UCSD-AML1 (cell line): Measurements from ENCODE around the gene ACER3.
"Not testable (repeated sequence)": the region's sequence is repeated elsewhere in the genome, so short reads cannot be mapped to it uniquely, and the experiment has no call there.

Source experiments
- DNase-seq: peaks from one replicate; lab custom pipeline; 2025; ENCODE audit not compliant: unreplicated experiment; lab: John Stamatoyannopoulos, UW

Gene ACER3

DNA sequence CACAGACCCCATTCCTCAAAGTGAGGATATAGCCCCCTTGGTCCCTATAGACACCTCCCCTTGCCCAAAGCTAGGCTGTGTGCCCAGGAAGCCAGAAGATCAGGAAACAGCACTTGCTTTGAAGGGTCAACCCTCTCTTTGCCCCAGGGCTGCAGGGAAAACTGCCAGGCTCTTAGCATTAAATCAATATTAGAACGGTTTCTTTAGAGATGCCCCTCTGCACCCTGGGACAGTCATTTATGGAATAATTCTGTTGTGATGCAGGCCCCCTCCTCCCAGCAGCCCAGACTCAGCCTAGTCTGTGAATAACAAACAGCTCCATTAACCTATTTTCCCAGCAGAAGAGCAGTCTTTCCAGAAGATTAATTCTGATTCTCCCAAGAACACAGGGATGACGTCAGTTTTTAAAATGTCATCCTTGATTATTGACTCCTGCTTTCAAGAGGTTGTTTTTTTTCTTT is 194.4 kb downstream of the ACER3 start:
- no peak for DNase-seq

DNA sequence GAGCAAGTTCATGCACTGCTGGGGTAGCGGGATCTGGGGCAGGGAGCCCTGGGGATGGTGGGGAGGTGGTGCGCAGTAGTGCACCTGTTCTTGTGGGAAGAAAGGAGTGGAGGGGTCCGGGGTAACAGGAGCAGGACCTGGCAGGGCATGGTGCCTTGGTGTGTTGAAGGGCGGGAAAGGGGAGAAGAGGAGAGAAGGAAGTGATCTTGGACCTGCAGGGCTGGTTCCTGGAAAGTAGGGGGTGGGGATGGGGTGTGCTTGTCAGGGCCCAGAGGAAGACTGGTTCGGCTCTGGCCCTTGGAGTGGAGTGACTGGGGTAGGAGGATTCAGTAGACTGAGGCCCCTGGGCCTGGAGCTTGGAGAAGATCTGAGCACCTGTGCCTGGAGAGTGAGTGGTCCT is 195.2 kb downstream of the ACER3 start:
- DNase-seq, result no peak

DNA sequence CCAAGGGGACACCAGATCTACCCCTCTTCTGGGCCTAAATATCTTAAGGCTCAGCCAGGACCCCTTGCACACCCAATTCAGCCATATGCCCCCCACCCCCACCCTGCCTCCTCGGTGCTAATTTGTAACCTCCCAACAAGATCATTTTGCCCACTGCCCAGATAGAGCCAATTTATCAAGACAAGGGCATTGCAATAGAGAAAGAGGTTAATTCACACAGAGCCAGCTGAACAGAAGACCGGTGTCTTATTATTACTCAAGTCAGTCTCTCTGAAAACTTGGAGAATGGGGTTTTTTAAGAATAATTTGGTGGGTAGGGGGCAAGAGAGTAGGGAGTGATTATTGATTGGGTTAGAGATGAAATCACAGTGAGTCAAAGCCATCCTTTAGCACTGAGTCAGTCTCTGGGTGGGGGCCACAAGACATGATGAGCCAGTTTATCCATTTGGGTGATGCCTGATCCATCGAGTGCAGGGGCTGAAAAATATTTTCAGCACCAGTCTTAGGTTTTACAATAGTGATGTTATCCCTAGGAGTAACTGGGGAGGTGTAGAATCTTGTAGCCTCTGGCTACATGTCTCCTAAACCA is 196.2 kb downstream of the ACER3 start:
- no peak for DNase-seq

DNA sequence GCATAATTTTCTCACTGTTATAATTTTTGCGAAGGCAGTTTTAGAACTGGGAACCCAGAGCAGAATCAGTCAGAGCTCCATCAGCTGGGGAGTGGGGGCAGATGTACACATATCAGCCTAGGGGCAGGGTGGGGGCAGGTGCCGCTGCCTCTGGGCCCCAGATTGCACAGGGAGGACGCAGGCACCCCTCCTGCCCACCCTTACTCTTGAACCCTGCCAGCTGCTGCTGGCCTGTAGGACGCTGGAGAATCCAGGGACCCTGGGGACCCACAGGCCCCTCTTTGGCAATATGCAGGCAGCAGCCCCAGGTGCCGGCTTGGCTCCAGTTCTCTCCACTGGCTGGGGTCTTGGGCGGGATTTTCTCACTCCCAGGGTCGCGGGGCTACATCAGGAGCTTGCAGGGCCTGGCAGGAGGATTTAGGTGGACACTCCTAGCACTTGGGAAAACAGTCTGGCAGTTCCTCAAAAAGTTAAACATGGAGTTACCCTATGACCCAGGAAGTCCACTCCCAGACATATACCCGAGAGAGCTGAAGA is 197.3 kb downstream of the ACER3 start:
- DNase-seq, result no peak

DNA sequence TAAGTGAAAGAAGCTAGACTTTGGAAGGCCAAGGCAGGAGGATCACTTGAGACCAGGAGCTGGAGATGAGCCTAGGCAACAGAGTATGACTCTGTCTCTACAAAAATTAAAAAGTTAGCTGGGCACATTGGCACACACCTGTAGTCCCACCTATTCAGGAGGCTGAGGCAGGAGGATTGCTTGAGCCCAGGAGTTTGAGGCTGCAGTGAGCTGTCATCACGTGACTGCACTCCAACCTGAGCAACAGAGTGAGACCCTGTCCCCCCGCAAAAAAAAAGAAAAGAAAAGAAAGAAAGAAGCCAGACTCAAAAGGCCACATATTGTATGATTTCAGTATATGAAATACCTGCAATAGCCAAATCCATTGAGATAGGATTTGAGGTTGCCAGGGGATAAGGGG is 198.2 kb downstream of the ACER3 start:
- no peak for DNase-seq

DNA sequence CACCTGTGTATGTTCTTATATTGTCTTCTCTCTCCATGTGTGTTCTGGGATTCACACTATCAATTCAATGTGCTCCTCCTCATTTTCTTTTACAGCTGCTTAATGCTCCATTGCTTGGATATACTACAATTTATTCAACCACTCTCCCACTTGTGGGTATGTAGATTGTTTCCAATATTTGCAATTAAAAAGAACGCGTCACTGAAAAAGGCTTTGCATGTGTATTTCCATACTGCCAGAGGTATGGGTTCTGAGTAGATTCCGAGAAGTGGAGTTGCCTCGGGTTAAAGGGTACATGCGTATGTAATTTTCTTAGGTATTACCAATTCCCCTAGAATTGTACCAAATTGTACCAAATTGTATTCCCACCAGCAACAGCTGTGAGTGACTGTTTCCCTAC is 199.1 kb downstream of the ACER3 start:
- DNase-seq, result no peak

GRCh38 chr11:77060234-77060633 is 199.5 kb downstream of the ACER3 start:
- no peak for DNase-seq

DNA sequence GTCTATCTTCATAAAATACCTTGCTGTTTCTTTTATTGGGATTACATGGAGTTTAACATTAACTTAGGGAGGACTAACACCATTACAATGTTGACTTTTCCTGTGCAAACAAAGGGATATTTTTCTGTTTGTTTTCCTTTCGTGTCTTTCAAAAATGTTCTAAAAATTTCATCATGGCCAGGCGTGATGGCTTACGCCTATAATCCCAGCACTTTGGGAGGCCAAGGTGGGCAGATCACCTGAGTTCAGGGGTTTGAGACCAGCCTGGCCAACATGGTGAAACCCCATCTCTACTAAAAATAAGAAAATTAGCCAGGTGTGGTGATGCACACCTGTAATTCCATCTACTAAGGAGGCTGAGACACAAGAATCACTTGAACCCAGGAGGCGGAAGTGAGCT is 200.5 kb downstream of the ACER3 start:
- not testable (repeated sequence) for DNase-seq

DNA sequence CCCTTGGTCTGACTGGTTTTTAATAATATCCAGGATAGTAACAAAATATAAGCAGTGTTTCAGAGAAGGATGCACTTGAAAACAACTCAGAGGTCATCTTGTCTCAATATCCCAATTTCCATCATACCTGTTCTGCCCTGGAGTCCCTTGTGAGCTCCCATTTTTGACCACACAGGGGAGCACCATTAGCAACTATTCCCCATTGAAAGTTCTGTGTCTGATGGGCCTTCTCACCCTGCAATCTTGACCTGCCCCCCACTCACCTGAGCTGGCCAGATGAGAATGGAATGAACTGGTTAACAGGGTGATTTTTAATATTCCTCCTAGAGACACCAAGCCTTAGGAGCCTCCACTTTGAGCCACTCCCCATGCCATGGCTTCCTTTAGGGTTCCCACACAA is 202.2 kb downstream of the ACER3 start:
- DNase-seq, result no peak

- no peak for DNase-seq
Measured at GRCh38 chr11:77063407-77063806, 202.7 kb downstream of the ACER3 start.

GRCh38 chr11:77063861-77064260 is 203.1 kb downstream of the ACER3 start:
- DNase-seq, result no peak

- no peak for DNase-seq
Measured at GRCh38 chr11:77064648-77065217, 204.0 kb downstream of the ACER3 start.

DNA sequence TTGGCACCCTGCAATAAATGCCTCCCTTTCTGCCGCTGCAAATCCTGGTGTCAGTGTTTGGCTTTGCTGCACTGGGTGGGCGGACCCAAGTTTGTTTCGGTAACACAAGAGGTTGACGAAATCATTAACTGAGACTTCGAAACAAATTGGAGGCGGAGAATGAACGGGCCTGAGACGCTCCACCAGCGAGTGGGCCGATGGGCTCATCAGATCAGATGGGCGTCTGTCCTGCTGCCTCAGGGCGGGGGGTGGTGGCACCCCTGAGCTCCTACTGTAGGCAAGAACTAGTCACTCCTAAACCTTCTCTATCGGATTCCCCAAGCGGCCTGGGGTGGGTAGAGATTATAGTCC is 205.1 kb downstream of the ACER3 start:
- DNase-seq, result no peak

- DNase-seq, result peak; percentile 91
Measured at GRCh38 chr11:77066229-77067042, 205.7 kb downstream of the ACER3 start, which contains the start of gene CAPN5. CAPN5 (plus strand) TSS chr11:77066971; CDS start chr11:77084887, 17,916 bp downstream.

GRCh38 chr11:77067861-77068443 is 207.2 kb downstream of the ACER3 start:
- DNase-seq, result no peak

DNA sequence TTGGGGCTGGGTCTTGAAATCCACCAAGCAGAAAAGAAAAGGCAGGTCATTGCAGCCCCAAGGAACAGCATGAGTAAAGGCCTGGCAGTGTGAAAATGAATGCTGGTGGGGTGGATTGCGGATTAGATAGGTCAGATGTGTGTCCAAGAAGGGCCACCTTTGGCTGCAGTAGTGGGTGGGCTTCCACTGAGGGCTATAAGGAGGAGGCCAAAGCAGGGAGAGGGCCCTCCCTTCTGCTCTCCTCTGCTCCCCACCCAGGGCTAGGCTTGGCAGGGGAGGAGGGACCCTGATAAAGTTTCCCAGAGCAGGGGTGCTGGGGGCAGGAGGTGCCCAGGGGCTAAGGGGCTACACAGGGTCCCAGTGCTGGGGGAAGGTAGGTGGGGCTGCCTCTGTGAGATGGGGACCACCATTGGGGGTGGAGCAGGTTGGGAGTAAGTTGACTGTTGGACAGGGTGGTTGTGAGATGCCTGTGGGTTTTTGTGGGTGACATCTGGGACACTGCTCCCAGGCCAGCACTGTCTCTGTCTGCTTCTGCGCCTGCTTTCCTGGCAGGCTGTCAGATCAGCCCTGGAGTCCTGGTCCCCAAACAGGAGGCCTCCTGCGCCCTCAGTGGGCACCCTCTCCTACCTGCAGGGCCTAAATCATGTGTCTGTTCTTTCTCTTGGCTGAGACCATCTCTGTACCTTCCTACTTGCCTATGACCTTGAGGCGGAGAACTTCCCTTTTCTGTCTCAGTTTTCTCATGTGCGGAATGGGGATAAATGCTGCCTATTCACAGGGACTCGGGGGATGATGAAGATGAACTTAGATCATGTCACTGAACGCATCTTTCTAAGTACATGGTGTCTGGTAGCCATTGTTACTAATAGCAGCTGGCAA is 208.0 kb downstream of the ACER3 start:
- no peak for DNase-seq

GRCh38 chr11:77069336-77069968 is 208.7 kb downstream of the ACER3 start:
- no peak for DNase-seq

DNA sequence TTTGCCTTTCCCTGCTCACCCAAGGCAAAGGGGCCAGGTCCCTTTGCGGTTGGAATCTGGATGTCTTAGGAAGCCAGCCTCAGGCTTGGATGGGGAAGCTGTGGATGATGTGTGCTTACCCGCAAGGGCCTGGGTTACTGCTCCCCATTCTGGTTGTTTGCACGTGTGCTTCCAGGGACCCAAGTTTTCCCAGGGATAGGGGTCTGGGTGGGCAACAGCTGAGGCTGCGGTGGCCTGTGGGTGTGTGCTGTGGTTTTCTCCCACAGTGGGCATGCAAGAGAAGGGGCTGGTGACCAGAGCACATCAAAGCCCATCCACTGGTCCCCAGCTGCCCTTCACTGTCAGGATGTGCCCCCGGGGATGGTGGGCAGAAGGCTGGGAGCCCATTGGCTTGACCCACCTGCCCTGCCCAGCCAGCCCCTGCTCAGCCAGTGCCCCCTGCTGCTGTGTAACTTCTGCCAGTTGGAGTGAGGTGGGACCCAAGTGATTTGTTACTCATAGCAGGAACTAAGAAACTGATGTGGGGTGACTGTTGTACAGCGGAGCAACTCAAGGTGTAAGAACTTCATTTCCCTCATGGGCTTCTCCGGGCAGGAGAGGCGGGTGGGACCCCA is 209.4 kb downstream of the ACER3 start:
- no peak for DNase-seq

GRCh38 chr11:77071077-77071476 is 210.4 kb downstream of the ACER3 start:
- DNase-seq, result no peak
